Measurements from ENCODE around the gene UBE2Q2. TPM values are rescaled to one million over a fixed set of nuclear protein-coding genes. Genes with fewer than 3 reads are reported as not detected.

Gene UBE2Q2
- total RNA-seq, 4 donors from 2014 or later = 15.9 to 25.5 (median 23.9) TPM

GRCh38 chr15:75823860-75824613 lies 19.2 kb upstream of the UBE2Q2 start:
- in situ Hi-C loops (cut with MboI; ENCODE audit: low sequenced_read_pairs in 4 of 4) (no loop called here), intact Hi-C loops (cut with DNase I; ENCODE audit: low total_unique reads) (loop anchor here (10.0 kb wide), 1 partner anchor 61 kb away; no protein-coding TSS in a partner anchor)
- H3K36me3 ChIP-seq = no peaks in the 10 kb centered on the region
- H3K27me3 ChIP-seq = no peaks in the 10 kb centered on the region
- no peak for TF ChIP-seq POLR2A (IDR thresholded peaks at IDR 0.05)
- TF ChIP-seq CTCF (IDR thresholded peaks at IDR 0.05 in 4 of 5, conservative IDR thresholded peaks at IDR 0.05 in 1 of 5) = no peak
- ATAC-seq = no peak
- no peaks in the 10 kb centered on the region for H3K4me1 ChIP-seq
- no peak for DNase-seq
- no peak overlapping the region for H3K4me3 ChIP-seq
- H3K9me3 ChIP-seq = no peaks in the 10 kb centered on the region
- H3K27ac ChIP-seq = no peak overlapping the region

GRCh38 chr15:75827691-75828090 lies 15.6 kb upstream of the UBE2Q2 start:
- intact Hi-C loops (cut with DNase I; ENCODE audit: low total_unique reads) = loop anchor here (10.0 kb wide), 1 partner anchor 57 kb away; no protein-coding TSS in a partner anchor
- DNase-seq = no peak
- in situ Hi-C loops (cut with MboI; ENCODE audit: low sequenced_read_pairs in 4 of 4) = no loop called here

GRCh38 chr15:75828429-75828828 lies 14.8 kb upstream of the UBE2Q2 start:
- intact Hi-C loops (cut with DNase I; ENCODE audit: low total_unique reads) = loop anchor here (10.0 kb wide), 1 partner anchor 56 kb away; no protein-coding TSS in a partner anchor
- TF ChIP-seq POLR2A (IDR thresholded peaks at IDR 0.05) = no peak
- TF ChIP-seq CTCF (IDR thresholded peaks at IDR 0.05 in 4 of 5, conservative IDR thresholded peaks at IDR 0.05 in 1 of 5) = no peak
- no peak overlapping the region for H3K4me3 ChIP-seq
- H3K9me3 ChIP-seq = no peaks in the 10 kb centered on the region
- DNase-seq = no peak
- in situ Hi-C loops (cut with MboI; ENCODE audit: low sequenced_read_pairs in 4 of 4) = no loop called here
- no peaks in the 10 kb centered on the region for H3K4me1 ChIP-seq
- H3K36me3 ChIP-seq = no peaks in the 10 kb centered on the region
- no peaks in the 10 kb centered on the region for H3K27me3 ChIP-seq
- H3K27ac ChIP-seq = no peak overlapping the region
- no peak for ATAC-seq

More at GRCh38 chr15:75827691-75828090, 15.6 kb upstream of the UBE2Q2 start:
- Histone ChIP-seq H3K36me3 (no peaks in the 10 kb centered on the region), H3K27ac (no peak overlapping the region), H3K4me3 (no peak overlapping the region), H3K27me3 (no peaks in the 10 kb centered on the region), H3K9me3 (no peaks in the 10 kb centered on the region), H3K4me1 (no peaks in the 10 kb centered on the region)
- no peak for ATAC-seq
- TF ChIP-seq CTCF (IDR thresholded peaks at IDR 0.05 in 4 of 5, conservative IDR thresholded peaks at IDR 0.05 in 1 of 5) (no peak), POLR2A (IDR thresholded peaks at IDR 0.05) (no peak)

- intact Hi-C loops (cut with DNase I; ENCODE audit: low total_unique reads) (loop anchor here (10.0 kb wide), 1 partner anchor 1686 kb away; no protein-coding TSS in a partner anchor), in situ Hi-C loops (cut with MboI; ENCODE audit: low sequenced_read_pairs in 4 of 4) (no loop called here)
- Histone ChIP-seq H3K36me3 (no peaks in the 10 kb centered on the region), H3K27me3 (no peaks in the 10 kb centered on the region), H3K4me3 (no peak overlapping the region), H3K9me3 (no peaks in the 10 kb centered on the region), H3K4me1 (no peaks in the 10 kb centered on the region), H3K27ac (no peak overlapping the region)
- ATAC-seq (no peak), DNase-seq (no peak)
- TF ChIP-seq CTCF (IDR thresholded peaks at IDR 0.05 in 4 of 5, conservative IDR thresholded peaks at IDR 0.05 in 1 of 5) (no peak), POLR2A (IDR thresholded peaks at IDR 0.05) (no peak)
Measured at GRCh38 chr15:75830910-75831805, 12.1 kb upstream of the UBE2Q2 start.

All from gastrocnemius medialis (tissue), 4 donors.